AG20443 (cell line): Measurements from ENCODE around the gene UBAP1.
"Not testable (repeated sequence)": the region's sequence is repeated elsewhere in the genome, so short reads cannot be mapped to it uniquely, and the experiment has no call there.

Experiments used
- DNase-seq: peaks from one replicate; pipeline ENCODE4 v3.0.0; 2012; ENCODE audit warnings: low spot score, mixed read lengths

Gene UBAP1

DNA sequence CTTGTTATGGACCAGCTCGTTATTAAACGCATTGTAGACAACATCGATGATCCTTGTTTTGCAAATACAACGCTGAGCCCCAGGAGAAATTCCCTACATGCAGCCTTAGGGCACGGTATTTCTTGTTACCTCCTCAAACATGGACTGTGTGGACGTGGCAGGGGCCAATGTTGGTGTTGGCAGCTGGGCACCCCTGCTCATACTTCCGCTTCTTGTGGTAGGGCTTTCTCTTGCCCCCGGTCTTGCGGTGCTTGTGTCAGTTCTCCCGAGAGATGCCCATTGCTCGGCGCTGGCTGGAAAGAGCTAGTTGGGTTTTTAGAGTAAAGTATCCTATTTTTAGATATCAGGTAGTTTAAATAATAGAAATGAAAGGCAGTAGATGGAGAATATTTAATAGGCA is 45.5 kb downstream of the UBAP1 start:
- no peak for DNase-seq

DNA sequence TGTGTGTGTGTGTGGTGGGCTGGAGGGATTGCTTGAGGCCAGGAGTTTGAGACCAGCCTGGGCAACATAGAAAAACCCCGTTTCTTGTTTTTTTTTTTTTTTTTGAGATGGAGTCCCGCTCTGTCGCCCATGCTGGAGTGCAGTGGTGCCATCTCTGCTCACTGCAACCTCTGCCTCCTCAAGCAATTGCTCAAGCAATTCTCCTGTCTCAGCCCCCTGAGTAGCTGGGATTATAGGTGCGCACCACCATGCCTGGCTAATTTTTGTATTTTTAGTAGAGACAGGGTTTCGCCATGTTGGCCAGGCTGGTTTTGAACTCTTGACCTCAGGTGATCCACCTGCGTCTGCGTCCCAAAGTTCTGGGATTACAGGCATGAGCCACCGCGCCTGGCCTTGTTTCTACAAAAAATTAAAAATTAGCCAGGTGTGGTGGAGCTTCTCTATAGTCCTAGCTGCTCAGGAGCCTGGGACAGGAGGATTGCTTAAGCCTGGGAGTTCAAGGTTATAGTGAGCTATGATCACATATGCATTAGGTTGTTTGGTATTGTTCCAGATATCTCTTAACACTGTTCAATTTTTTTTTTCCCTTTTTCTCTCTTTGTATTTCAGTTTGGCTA is 47.4 kb downstream of the UBAP1 start:
- DNase-seq, result not testable (repeated sequence)

DNA sequence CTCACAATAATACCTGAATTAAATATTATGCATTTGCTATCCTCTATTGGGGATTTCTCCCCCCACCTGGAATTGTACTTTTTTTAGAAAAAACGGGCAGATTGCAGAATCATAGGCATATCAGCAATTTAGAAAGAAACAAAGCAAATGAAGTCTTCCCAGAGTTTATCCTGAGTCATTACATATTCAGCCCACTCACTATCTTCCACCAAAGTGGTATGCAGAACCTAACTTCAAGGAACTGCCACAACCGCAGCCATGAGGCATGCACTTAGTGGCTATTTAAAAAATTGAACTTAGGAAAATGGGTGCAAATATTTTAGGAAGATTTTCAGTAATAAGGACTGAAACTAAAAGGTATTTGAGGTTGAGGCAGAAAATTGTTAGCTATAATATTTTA is 48.6 kb downstream of the UBAP1 start:
- DNase-seq, result no peak

DNA sequence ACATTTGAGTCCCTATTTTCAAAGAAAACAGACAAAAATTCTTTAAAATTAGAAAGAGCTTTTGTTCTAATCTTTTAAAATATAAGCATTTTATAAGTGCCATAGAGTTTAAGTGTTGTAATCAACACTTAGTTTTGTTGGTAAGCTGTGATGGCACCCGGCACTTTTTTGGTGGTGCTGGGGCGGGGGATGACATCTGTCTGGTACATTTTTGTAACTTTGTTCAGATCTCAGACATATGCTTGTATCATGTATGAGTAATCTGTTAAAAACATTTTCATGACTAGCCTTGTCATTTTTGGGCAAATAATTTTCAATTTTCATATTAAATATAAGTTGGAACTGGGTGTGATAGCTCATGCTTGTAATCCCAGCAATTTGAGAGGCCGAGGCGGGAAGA is 51.7 kb downstream of the UBAP1 start:
- DNase-seq, result no peak

DNA sequence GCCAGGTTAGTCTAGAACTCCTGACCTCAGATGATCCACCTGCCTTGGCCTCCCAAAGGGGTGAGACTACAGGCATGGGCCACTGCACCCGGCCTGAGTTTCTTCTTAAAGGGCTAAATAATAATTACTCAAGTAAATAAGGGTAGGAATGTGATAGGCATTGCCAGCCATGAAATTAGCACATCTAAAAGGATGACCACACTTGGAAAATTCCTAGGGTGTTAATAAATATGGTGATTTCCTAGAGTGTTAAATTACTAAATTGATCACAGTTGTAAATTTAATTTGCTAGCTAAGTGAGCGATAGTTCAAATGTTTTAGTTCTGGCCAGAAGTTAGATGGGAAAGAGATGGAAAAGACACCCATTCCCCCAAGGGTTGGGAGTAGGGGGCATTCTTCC is 53.4 kb downstream of the UBAP1 start:
- no peak for DNase-seq

DNA sequence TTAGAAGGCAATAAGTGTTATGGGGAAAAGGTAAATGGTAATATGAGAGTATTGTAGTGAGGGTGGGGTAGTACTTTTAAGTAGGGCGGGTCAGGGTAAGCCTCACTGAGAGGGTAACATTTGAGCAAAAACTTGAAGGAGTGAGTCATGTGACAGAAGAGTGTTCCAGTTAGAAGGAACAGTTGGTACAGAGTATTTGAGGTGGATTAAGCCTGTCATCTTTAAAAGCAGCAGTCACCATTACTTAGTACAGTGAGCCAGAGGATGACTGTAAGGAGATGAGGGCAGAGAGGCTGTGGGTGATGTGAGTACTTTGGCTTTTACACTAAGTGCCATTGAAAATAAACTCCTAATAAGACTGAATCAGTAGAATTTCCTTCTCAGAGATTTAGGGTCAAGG is 54.8 kb downstream of the UBAP1 start:
- no peak for DNase-seq

DNA sequence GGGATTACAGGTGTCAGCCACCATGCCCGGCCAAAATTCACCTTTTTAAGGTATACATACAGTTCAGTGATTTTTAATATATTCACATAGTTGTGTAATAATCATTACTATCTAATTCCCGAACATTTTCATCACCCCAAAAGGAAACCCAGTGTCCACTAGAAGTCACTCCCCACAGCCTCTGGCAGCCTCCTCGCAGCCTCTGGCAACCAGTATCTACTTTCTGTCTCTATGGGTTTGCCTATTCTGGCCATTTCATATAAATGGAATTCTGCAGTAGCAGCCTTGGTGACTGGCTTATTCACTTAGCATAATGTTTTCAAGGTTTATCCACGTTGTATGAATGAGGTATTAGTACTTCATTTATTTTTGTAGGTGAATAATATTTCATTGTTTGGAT is 59.0 kb downstream of the UBAP1 start:
- DNase-seq, result no peak

DNA sequence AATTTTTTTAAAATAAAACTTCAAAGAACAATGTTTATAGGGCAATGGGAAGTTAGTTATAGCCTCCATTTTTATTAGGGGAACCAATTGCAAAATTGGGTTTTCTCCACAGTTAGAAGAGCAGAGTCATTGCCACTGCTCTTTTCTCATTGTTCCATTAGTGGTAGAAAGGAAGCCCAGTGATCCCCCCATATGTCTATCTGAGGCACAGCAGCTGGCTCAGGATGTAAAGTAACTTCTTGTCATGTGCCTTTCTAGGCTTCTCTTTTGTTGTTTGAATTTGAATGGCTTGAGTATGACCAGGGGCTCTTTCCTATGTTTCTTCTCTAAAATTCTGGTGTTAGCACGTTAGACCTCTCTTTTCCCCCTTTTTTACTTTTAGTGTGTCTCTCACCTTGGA is 61.2 kb downstream of the UBAP1 start:
- no peak for DNase-seq

DNA sequence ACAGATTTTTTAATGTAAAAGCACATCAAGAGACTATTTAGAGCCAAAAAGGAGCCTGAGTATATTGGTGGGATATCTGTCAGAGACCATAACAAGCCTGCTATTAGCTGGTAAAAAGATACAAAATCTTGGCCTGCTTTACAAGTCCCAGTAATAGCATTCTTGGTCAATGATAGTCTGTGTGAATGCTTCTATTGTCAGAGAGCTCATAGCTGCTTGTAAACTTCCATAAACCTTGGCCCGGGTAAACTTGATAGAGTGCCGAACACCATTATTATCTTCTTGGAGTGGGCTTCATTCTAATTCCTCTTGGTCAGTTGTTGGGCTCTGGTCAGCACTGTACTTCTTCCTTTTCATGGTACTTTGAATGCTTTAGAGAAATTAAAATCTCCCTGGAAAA is 64.0 kb downstream of the UBAP1 start:
- DNase-seq, result no peak

DNA sequence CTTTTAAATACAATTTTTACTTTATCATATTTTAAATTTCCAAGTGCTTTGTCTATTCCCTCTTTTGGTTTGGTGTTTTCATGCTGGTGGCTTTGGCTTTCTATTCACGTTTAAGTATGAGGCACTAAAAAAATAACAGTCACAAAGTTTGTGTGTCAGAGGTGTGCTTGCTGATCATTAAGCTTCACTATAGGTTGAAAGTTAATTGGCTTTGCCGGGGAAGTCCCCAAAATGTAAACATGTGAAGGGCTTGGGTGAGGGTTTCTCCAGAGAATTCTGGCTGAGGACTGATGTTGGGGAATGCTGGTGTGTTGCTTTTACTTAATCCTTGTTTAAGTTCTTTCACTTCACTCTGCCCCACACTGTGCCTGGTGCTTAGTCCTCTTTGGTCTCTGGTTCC is 66.4 kb downstream of the UBAP1 start:
- DNase-seq, result not testable (repeated sequence)

DNA sequence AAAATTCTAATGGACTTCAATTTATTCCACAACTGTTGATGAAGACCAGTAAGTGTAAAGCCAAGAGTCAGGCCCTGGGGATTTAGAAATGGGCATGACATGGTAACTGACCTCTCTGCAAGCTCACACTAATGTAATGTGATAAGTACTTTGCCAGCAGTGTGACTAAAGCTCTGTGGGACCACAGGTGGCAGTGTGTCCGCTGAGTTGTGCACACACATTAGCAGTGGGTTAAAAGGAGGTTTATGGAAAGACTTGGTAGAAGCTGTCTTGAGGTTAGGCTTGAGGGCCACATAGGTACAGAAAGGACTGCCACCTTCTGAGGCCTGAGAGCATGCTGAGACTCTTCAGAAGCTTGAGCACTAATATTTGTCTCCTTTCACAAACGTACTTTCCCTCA is 67.6 kb downstream of the UBAP1 start:
- no peak for DNase-seq

DNA sequence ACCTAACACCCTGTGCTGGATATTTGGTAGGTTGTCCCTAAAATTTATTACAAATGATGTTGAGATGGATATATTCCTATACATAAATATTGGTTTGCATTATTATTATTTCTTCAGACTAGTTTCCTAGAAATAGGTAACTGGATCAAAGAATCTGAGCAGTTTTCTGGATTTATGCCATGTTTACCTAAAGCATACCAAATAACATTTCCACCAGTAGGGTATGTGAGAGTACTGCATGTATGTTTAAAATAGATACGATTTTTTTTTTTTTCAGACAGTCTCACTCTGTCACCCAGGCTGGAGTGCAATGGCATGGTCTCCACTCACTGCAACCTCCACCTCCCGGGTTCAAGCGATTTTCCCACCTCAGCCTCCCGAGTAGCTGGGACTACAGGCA is 68.9 kb downstream of the UBAP1 start:
- DNase-seq, result not testable (repeated sequence)

DNA sequence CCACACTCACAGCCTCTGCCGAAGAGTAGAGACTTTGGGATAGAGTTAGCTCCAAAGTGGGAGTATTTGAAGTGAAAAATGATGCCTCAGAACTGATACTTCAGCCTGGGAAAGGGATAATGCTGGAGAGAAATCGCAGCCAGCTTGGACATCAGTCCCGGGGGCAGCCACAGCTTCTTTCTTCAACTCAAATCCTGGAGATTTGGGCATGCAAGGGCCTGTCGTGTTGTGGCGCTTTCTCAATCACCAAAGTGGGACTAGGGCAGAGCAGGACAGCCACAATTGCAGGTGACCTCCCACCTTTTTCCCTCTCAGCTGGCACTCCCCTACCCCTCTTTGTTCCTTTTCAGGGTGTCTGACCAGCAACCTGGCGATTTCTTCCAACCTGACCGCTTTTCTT is 70.4 kb downstream of the UBAP1 start:
- DNase-seq, result no peak

DNA sequence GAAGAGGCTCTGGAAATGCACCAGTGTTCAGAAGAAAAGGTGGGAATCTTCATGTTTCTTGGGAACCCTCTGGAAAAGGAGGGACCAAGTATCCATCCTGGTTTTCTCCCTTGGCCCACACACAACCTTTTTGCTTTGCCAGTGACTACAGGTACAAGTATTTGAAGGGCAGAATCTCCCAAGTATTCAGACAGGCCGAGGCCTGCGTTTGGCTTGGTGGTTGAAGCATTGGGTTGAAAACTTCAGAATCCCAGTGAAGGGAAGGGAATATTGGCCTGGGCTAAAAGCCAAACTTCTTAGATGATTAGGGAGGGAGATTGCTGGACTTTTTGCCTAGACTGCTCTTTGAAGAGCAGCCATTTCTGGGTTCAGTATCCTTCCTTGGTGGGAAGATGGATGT is 71.9 kb downstream of the UBAP1 start:
- no peak for DNase-seq

DNA sequence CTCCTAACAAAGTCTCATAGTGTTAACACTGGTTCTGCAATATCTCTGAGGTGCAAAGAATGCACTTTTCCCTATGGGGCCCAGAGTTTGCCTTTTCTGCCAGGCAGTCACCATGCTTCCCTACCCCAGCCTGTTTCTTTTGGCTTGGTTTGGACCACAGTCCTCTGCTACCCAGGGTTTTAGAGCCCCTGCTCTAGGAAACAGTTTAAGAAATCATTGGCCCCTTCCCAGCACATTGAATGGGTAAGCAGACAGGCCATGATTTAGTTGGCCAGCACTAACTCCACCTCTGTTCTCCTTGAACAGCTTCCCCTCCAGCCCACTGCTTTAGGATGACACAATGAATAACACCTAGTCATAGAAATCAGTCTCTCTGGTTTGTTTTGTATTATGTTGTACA is 73.2 kb downstream of the UBAP1 start:
- DNase-seq, result no peak

DNA sequence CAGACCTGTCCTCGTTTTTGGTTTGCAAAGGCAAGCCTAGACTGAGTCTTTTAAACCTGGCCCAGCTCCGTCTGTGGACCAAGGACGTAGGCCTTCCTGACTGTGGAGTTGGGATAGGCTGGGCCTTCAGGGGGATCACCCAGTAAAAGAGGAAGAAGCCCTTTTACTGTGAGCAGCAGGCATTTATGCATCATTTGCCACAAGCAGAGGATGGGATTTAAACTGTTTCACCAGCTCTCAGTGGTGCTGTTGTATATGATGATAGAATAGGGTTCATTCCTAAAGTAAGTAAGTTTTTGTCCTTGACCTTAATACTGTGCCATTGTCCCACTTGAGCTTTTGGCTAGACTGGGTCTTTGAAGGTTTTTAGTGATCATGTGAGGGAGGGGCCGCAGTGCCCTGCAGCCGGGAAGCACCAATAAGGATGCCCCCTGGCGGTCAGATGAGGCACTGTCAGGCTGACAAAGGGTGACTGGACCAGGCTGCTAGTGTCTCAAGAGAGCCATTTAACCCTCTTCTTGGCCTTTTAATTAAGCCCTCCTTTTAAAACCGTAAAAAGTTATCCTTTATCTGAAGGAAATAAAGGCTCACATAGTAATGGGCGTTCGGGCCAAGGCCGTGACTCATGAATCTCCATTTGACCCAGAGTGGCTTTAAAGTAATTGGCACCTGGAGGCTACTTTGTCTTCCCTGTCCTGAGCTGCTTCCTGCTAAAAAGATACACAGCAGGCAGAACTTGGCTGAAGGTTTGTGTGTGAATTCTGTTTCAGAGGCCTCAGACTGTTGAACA is 74.0 kb downstream of the UBAP1 start:
- DNase-seq, result peak; percentile 83

DNA sequence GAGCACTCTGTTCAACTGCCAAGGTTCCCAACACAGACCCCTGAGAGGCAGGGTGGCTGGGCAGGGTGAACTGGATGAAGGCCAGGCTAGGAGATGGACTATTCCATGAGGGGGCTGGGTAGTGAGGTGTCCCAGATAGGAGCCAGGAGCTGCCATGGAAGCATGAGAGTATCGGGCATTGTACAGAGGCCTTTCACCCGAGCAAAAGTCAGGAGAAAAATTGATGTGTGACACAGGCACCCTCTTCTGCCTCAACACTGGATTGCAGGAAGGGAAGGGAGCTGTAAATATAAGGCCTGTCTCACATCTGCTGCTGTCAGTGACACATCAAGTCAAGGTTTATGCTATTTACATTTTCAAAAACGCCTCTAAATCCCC is 74.6 kb downstream of the UBAP1 start:
- peak; percentile 44 for DNase-seq

DNA sequence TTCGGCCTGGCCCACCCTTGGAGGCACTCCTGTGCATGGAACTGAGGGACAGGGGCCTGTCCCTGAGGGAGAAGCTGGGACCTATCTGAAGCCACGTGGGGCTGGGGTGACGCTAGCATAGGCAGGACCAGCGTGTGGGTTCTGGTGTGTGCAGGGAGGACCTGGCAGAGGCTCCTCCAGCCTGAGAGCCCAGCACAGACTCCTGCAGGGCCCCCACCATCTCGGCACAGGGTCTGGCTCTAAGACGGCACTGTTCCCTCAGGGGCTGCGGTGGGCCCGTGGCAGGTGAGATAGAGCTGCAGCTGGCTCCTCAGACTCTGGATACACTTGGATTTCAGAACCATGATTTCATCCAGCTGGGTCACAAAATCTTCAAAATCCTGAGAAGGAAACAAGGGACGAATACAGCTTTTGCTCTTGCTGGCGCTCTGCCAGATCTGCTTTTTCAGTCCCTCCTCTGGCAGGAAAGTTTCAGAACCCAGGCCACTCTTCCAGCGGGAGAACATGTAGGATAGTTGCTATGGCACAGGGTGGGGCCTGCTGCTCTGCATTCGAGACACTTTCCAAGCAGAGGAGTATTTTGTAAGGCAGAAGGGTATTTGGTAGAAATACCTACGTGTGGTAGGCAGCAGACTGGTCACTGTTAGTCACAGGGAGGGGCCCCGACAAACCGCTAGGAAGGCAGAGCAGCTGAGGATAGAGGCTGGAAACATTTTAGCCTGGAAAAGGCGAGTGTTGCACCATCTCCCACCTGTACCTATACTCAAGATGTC is 75.5 kb downstream of the UBAP1 start:
- DNase-seq, result peak; percentile 91

DNA sequence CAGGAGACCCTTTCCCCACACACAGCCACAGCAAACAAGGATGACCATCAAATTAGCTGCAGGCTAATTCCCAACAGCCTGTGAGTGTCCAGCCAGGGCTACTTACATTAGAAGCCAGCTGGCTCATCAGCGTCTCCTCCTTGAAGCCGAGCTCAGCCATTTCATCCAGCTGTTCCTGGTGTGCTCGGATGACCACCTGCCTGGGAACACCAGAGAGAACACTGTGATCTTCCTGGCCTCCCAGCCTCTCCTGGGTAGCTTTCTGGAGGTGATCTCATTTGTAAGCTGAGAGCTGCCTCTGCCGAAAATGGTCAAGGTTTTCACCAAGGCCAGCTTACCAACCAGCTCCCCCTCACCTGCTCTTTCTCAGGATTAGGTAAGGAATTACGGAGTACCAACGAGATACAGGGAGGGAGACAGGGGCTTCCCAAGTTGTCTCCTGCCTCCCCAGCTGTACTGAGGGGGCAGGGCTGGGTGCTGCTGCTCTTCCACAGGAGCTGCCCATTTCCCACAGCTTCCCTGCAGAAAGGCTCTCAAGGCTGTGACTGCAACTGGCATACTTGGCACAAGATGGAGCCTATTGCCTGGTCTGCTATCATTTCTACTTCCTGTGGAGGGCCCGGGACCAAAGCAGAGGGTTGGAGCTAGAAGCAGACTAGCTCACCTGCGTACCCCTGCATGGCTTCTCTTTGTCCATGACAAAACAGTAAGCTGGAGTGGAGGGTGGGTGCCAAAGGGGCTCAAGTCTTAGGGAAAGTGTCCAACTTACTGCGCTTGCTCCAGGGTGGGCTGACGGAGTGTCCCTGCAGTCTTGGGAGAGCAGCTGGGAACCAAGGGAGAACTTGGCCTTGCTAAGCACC is 76.4 kb downstream of the UBAP1 start:
- peak; percentile 66 for DNase-seq

DNA sequence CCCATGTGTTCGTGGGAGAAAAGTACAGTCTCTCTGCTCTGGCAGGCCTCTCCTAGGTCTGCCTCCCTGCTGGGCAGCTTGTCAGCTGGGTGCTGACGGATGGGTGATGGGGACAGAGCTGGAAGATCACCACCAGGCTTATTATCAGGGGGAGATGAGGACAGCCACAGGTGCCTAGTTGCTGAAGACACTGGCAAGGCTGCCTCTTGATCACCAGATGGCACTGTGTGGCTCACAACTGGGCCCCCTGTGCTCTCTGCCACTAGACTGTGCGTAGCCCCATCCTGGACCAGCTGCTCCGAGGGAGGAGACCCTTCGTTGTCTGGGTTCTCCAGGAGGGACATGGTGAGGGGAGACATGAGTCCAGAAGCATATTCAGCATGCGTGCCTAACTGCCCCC is 77.3 kb downstream of the UBAP1 start:
- DNase-seq, result no peak

DNA sequence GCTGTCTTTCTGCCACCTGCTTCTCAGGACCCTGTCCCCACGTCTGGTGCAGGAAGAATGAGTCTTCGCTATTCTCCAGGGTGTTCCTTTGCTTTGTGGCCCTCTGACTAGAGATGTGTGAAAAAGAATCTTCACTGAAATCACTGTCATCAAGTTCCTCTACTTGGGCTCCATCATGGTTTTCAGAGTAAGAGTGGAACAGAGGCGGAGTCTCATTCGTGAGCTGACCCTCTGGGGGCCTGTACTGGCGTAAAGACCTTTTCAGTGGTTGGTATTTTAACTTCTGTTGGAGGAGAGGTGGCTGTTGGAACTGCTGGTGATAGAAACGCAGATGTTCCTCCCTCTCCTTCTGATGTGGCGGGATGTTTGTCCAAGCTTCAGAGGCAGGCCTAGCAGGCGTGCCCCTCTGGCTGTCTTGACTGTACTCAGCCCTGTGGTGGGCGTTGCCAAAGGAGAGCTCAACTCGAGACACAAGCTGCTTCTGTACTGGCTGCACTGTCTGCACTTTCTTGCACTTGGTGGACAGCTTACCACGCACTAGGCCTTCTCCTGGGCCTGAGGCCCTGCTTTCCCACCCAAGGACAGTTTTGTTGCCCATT is 78.2 kb downstream of the UBAP1 start:
- DNase-seq, result no peak

DNA sequence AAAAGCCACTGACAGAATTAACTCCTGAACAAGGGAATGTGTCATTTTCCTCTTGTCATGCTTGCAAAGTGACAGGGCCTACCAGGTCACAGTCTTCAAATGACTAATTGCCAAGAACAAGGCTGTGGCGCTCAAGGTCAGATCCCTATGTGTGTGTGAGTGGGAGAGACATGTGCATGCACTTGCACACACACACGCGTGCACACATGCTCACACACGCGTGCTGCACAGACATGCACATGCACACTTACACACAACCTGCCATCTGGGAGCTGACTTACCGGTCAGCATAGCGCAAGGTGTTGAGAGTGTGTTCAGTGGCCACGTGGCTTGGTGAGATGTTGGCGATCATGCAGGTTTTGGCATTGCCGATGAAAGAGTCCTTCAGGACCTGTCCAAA is 80.5 kb downstream of the UBAP1 start:
- DNase-seq, result no peak
